Measurements from ENCODE around the gene CACNA1I. TPM values are rescaled to one million over a fixed set of nuclear protein-coding genes. Genes with fewer than 3 reads are reported as not detected.

The CACNA1I gene
- total RNA-seq, 1 donor from 2014 or later: 0.03 TPM

DNA sequence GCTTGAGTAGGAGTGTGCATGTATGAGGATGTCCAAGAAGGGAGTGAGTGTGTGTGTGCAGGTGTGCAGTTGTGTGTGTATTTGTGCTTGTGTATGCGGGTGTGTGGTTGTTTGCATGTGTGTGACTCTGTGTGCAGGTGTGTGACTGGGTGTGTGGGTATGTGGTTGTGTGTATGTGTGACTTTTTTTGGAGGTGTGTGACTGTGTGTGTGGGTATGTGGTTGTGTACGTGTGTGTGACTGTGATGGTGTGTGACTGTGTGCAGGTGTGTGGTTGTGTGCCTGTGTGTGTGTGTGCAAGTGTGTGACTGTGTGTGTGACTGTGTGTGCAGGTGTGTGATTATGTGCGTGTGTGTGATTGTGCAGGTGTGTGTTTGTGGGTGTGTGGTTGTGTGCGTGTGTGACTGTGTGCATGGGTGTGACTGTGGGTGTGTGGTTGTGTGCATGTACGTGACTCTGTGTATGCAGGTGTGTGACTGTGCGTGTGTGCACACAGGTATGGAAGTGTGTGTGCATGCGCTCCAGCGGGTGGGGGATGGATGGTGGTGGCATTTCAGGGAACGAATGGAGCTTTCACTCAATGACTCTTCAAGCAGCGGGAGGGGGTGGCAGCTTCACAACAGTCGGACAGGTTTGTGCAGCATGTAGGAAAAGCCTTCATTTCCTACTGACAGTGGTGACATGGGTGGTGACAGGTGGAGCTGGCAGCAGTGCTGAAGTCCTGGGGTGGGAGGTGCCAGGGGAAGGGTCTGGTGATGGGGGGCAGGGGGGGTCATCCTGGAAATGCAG, 47.6 kb downstream of the CACNA1I start:
- Mint-ChIP-seq H3K27ac (ENCODE audit: unreplicated experiment) (no peak overlapping the region), H3K4me1 (ENCODE audit: unreplicated experiment) (no peaks in the 10 kb centered on the region), H3K27me3 (ENCODE audit: unreplicated experiment) (peaks cover 23% of the 10 kb centered on the region), H3K4me3 (ENCODE audit: unreplicated experiment) (no peak overlapping the region), H3K9me3 (ENCODE audit: unreplicated experiment) (no peaks in the 10 kb centered on the region), H3K36me3 (ENCODE audit: unreplicated experiment) (no peaks in the 10 kb centered on the region)
- DNase-seq (ENCODE audit: extremely low spot score, unreplicated experiment): no peak
- TF ChIP-seq, protein P1, sequence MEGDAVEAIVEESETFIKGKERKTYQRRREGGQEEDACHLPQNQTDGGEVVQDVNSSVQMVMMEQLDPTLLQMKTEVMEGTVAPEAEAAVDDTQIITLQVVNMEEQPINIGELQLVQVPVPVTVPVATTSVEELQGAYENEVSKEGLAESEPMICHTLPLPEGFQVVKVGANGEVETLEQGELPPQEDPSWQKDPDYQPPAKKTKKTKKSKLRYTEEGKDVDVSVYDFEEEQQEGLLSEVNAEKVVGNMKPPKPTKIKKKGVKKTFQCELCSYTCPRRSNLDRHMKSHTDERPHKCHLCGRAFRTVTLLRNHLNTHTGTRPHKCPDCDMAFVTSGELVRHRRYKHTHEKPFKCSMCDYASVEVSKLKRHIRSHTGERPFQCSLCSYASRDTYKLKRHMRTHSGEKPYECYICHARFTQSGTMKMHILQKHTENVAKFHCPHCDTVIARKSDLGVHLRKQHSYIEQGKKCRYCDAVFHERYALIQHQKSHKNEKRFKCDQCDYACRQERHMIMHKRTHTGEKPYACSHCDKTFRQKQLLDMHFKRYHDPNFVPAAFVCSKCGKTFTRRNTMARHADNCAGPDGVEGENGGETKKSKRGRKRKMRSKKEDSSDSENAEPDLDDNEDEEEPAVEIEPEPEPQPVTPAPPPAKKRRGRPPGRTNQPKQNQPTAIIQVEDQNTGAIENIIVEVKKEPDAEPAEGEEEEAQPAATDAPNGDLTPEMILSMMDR (IDR thresholded peaks at IDR 0.05): no peak

DNA sequence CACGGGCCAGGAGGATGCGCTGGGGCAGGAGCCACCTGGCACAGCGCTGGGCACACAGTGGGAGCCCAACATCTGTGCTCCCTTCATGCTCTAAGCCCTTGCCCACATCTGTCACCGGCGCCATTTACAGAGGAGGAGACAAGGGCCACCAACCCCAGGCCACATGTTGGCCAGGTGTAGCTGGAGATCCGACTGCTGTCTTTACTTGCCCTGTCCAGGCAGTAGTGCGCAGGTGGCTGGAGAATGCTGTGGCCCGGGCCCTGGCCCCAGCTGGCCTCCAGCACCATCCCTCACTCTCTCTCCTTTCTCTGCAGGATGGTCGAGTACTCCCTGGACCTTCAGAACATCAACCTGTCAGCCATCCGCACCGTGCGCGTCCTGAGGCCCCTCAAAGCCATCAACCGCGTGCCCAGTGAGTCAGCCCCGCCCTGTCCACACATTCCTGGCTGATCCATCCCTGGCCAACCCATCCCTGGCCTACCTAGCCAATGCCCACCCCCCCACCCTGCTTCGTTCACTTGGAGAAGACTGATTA, 48.5 kb downstream of the CACNA1I start:
- Mint-ChIP-seq H3K27ac (ENCODE audit: unreplicated experiment) (no peak overlapping the region), H3K9me3 (ENCODE audit: unreplicated experiment) (no peaks in the 10 kb centered on the region), H3K36me3 (ENCODE audit: unreplicated experiment) (no peaks in the 10 kb centered on the region), H3K4me1 (ENCODE audit: unreplicated experiment) (no peaks in the 10 kb centered on the region), H3K4me3 (ENCODE audit: unreplicated experiment) (no peak overlapping the region), H3K27me3 (ENCODE audit: unreplicated experiment) (peaks cover 23% of the 10 kb centered on the region)
- TF ChIP-seq, protein P1 (IDR thresholded peaks at IDR 0.05): no peak
- no peak for DNase-seq (ENCODE audit: extremely low spot score, unreplicated experiment)

DNA sequence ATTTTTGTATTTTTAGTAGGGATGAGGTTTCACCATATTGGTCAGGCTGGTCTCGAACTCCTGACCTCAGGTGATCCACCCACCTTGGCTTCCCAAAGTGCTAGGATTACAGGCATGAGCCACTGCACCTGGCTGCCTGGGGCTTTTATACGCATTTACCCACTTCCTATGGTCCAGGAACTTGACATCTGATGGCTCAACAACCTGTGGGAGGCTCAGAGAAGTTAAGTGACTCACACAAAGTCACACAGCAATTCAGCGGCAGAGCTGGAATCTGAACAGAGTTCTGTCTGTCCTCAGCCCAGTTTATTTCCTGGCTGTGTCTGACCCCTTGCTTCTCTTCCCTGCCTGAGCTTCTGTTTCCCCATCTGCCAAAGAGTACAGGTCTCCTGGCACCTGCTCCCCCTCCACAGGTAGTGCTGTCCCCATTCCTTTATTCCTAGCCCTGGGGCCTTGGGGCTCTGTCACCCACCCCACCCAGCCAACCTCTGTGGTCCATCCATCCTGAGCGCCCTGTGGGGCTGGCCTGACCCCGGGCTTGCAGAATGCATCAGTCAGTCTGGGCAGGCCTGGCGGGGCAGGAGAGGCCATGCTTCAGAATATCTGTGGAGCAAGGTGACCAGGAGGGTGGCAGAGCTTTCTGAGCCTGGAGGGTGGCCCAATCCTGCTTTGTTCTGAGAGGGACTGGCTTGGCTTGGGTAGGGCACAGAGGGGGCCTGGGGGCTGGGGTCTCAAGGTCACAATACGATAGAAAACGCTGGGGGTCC, 50.6 kb downstream of the CACNA1I start:
- no peaks in the 10 kb centered on the region for H3K4me1 Mint-ChIP-seq (ENCODE audit: unreplicated experiment)
- no peaks in the 10 kb centered on the region for H3K9me3 Mint-ChIP-seq (ENCODE audit: unreplicated experiment)
- TF ChIP-seq, protein P1 (IDR thresholded peaks at IDR 0.05): no peak
- H3K4me3 Mint-ChIP-seq (ENCODE audit: unreplicated experiment): no peak overlapping the region
- no peak for DNase-seq (ENCODE audit: extremely low spot score, unreplicated experiment)
- H3K27me3 Mint-ChIP-seq (ENCODE audit: unreplicated experiment): peaks cover 12% of the 10 kb centered on the region
- H3K27ac Mint-ChIP-seq (ENCODE audit: unreplicated experiment): no peak overlapping the region
- H3K36me3 Mint-ChIP-seq (ENCODE audit: unreplicated experiment): no peaks in the 10 kb centered on the region

DNA sequence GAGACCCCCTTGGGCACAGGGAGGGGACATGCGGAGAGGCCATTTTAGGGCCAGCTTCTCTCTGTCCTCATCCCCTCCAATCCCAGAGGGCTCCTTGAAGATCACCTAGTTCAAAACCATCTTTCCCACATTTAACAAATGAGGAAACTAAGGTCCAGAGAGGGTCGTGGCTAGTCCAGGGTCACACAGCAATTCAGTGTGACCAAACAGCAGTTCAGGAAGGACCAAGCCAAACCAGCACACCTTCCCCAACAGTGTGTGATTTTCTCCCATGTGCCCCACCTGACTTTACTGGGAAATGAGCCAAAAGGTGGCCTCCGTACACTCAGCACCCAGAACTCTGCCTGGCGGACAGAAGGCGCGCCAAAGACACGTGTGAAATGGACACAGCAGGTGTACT, 51.3 kb downstream of the CACNA1I start:
- H3K4me3 Mint-ChIP-seq (ENCODE audit: unreplicated experiment): no peak overlapping the region
- H3K27me3 Mint-ChIP-seq (ENCODE audit: unreplicated experiment): peaks cover 12% of the 10 kb centered on the region
- no peak for DNase-seq (ENCODE audit: extremely low spot score, unreplicated experiment)
- TF ChIP-seq, protein P1 (IDR thresholded peaks at IDR 0.05): no peak
- no peaks in the 10 kb centered on the region for H3K4me1 Mint-ChIP-seq (ENCODE audit: unreplicated experiment)
- no peaks in the 10 kb centered on the region for H3K9me3 Mint-ChIP-seq (ENCODE audit: unreplicated experiment)
- H3K36me3 Mint-ChIP-seq (ENCODE audit: unreplicated experiment): no peaks in the 10 kb centered on the region
- H3K27ac Mint-ChIP-seq (ENCODE audit: unreplicated experiment): no peak overlapping the region

DNA sequence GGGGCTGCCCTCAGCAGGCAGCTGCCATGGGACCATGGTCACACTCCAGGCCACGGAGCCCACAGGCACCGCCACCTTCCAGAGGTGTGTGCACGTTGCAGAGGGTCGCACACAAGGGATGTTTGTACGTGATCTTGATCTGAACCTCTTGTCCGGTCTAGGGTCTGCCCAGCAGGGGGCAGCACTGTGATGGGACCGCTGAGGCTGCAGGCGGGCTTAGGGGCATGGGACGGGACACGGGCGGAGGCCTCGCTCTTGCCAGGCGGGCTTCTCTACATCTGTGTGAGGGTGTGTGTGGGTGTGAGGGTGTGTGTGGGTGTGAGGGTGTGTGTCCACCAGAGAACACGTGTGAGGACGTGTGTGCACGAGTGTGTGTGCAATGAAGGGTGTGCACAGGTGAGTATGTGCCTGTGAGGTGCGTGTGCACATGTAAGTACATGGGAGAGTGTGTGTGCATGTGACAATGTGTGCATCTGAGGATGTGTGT, 52.4 kb downstream of the CACNA1I start:
- no peaks in the 10 kb centered on the region for H3K36me3 Mint-ChIP-seq (ENCODE audit: unreplicated experiment)
- H3K4me3 Mint-ChIP-seq (ENCODE audit: unreplicated experiment): no peak overlapping the region
- H3K9me3 Mint-ChIP-seq (ENCODE audit: unreplicated experiment): no peaks in the 10 kb centered on the region
- peaks cover 12% of the 10 kb centered on the region for H3K27me3 Mint-ChIP-seq (ENCODE audit: unreplicated experiment)
- TF ChIP-seq, protein P1 (IDR thresholded peaks at IDR 0.05): peak; percentile 42
- no peak for DNase-seq (ENCODE audit: extremely low spot score, unreplicated experiment)
- no peak overlapping the region for H3K27ac Mint-ChIP-seq (ENCODE audit: unreplicated experiment)
- no peaks in the 10 kb centered on the region for H3K4me1 Mint-ChIP-seq (ENCODE audit: unreplicated experiment)
